ENCODE results near the gene RUVBL1.

The RUVBL1 gene

DNA sequence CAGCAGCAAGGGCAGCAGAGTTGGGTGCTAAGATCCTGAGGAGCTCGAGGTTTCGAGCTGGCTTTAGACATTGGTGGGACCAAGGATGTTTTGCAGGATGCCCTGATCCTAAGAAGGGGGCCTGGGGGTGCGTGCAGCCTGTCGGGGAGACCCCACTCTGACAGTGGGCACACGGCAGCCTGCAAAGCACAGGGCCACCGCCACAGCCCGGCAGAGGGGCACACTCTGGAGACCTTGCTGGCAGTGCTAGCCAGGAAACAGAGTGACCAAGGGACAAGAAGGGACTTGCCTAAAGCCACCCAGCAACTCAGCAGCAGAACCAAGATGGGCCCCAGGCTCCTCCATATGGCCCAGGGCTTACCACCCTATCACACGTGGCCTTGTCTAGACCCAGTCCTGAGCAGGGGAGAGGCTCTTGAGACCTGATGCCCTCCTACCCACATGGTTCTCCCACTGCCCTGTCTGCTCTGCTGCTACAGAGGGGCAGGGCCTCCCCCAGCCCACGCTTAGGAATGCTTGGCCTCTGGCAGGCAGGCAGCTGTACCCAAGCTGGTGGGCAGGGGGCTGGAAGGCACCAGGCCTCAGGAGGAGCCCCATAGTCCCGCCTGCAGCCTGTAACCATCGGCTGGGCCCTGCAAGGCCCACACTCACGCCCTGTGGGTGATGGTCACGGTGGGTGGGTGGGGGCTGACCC lies 52.6 kb downstream of the RUVBL1 start:
- DNase-seq (ENCODE audit: low read depth in 2 of 3, low spot score in 1 of 3) = no peak

DNA sequence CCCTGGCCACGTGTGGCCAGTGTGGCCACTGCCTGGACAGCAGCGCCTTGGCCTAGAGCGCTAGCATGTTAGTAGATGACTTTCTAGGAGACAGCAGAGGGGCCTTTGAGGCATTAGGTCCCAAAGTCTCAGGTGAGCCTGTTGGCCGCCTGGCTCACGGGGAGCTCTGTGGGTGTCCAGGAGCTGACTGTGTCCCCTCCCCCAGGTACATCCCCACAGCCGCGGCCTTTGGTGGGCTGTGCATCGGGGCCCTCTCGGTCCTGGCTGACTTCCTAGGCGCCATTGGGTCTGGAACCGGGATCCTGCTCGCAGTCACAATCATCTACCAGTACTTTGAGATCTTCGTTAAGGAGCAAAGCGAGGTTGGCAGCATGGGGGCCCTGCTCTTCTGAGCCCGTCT lies 54.3 kb downstream of the RUVBL1 start:
- DNase-seq (ENCODE audit: low read depth in 2 of 3, low spot score in 1 of 3) = no peak

DNA sequence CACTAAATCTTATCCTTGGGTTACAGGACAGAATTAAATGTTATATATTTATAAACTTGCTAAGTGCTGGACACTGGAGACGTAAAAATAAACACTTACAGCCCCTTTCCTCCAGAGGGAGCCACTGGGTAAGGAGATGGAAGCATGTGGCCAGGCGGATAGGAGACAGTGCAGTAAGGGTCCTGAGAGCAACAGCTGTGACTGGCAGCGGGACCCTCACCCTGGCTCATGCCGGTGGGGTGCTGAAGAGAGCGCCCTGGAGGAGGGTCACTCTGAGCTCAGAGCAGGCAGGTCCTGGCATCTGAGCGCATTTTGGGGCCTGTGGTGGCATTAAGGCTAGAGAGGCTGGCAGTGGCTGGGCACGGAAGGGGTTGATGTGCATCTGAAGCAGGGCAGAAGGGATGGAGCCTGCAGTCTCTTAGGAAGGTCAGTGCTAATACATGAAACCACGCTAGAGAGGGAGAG lies 55.4 kb downstream of the RUVBL1 start:
- peak in 1 of 3 donors; percentile 38 for DNase-seq (ENCODE audit: low read depth in 2 of 3, low spot score in 1 of 3)

DNA sequence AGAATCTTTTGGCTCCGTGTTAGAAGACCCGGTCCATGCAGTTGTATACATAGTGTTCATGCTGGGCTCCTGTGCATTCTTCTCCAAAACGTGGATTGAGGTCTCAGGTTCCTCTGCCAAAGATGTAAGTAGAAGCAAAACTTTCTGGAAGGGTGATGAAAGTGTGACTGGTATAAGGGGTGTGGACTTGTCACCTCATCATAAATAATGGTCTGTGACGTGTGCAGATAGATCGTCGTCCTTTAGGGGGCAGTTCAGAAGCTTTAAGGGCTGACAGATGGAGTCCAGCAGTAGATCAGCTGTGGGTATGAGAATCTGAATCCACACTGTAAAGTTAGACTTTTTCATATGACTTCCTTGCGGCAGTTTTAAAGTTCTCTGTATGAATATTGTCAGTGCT lies 56.1 kb downstream of the RUVBL1 start:
- no peak for DNase-seq (ENCODE audit: low read depth in 2 of 3, low spot score in 1 of 3)

DNA sequence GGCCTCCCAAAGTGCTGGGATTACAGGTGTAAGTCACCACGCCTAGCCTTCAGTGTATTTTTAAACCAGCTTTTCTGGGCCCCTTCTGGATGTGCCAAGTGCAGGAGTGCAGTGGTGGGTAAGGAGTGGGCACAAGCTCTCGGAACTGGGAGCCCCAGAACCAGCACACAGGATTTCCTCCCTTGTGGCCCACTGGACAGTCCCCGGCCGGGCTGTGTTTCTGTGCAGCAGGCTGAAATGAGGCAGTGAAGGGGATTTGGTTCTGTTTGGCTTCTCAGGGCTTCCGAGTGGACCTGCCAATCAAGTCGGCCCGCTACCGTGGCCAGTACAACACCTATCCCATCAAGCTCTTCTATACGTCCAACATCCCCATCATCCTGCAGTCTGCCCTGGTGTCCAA lies 56.9 kb downstream of the RUVBL1 start:
- no peak for DNase-seq (ENCODE audit: low read depth in 2 of 3, low spot score in 1 of 3)

DNA sequence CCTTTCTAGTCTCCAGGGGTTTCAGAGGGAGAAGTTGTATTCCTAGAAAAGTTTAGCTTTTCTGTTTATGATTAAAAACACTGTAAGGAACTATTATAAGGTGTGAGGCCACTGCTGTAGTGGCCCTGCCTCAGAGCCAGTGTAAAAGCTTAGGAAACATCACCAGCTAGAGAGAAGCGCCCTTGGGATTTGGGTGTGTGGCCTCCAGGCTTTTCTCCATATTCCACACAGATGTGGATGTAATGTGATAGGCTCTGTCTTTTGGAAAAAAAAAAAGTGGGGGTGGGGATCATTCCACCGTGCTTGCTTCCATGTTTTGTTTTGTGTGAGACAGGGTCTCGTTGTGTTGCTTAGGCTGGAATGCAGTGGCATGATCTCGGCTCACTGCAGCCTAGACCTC lies 57.5 kb downstream of the RUVBL1 start:
- DNase-seq (ENCODE audit: low read depth in 2 of 3, low spot score in 1 of 3) = no peak

DNA sequence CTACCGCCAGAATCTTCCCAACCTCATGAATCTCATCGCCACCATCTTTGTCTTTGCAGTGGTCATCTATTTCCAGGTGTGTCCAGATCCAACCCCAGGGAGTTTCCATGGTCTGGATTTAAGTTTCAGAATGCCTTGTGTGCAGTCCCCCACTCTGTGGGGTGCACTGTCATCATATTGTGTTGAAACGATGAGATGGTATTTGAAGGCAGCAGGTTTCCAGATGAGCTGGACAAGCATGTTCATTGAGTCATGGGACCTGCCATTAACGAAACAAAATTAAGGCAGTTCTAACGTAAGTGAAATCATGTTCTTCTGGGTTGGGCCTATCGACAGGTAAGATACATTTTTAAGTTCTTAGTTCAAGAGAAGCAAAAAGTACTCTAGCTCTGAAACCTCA lies 58.6 kb downstream of the RUVBL1 start:
- DNase-seq (ENCODE audit: low read depth in 2 of 3, low spot score in 1 of 3) = no peak

DNA sequence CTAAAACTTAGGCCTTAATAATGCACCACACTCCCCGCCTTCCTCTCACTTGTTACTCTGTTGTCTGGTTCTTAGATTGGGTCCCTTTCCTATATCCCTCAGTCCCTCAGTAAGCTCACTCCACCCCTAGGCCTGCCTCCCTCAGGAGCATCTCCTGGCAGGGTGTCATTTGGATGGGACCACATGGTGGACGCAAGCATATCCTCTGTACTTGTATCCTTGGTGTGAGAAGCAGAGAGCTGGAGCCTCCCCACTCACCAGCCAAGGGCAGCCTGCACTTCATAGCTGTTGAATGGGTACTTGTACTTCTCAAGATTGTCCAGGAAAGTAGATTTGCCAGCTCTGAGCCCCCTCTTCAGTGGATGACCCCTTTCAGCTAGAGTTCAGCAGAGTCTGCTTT lies 59.7 kb downstream of the RUVBL1 start:
- DNase-seq (ENCODE audit: low read depth in 2 of 3, low spot score in 1 of 3) = no peak

DNA sequence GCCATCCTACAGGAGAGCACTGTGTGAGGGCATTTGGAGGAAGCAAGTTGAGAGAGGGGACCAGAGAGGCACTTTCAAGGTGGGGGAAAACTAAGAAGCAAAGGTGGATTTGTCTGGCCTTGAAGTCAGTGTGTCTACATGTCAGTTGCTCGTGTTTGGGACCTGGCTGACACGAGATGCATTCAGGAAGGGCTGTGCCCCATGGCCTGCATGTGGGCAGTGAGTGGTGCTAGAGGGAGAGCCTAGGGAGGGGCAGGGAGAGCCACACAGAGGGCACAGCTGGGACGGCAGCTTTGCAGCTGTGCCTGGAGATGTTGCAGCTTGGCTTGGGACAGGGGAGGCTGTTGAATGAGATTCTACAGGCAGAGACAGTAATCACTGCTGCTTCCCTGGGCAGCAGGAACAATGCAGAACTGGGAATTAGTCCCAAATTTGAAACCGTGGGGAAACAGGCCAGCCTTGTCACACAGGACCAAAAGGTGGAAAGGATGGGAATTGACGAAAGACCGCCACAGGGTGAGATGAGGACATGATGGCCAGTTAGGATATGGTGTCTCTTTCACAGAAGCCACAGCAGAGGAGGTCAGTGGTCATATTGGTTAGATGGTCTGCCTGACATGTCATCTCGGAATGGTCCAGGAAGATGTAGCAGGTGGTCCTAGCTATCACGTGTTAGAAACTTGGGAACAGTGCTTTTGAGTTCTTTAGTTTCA lies 61.4 kb downstream of the RUVBL1 start:
- no peak for DNase-seq (ENCODE audit: low read depth in 2 of 3, low spot score in 1 of 3)

DNA sequence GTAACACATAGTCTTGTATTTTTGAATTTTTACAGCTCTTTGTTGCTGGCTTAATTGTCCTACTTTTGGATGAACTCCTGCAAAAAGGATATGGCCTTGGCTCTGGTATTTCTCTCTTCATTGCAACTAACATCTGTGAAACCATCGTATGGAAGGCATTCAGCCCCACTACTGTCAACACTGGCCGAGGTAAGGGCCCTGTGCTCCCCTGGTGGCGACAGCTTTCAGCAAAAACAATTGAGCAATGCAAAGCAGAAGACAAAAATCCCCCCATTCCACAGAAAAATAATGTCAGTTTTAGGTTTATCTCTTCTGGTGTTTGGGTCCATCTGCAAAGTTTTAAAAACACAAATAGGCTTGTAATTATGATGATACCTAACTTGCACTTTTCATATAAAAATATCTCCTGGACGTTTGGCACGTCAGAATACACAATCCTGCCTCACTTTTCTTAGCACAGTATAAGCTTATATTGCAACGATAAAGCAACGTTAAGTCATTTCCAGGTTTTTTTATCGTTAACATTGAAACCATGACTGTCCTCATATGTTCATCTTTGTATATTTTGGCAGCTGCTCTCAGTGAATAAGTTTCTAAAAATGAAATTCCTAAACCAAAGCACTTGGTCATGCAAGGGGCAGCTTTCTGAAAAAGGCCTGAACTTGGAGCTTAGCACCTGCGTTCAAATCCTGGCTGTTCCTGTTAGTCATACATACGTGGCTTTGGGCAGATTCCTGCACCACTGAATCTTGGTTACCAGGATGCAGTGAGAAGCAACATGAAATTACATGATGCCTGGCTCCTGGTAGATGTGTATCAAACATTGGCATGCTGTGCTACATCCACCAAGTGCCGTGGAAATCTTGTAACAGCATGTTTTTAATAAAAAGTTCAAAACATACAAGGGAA lies 62.9 kb downstream of the RUVBL1 start:
- no peak for DNase-seq (ENCODE audit: low read depth in 2 of 3, low spot score in 1 of 3)

DNA sequence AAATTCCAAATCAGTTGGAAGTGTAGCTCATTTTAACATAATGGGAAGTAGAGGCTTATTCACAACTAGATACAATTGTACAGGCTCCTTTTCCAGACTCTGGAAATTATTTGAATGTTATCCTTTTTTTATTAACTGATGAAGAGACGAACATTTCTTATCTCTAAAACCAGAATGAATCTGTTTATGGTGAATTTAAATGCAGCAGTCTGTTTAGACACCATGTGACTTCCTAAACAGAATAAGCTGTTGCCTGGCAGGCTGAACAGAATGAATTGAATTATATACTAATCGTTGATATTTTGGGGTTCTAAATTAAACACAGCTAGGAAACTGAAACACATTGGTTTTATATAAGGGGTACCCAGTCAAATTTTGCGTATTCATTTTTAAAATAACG lies 67.4 kb downstream of the RUVBL1 start:
- DNase-seq (ENCODE audit: low read depth in 2 of 3, low spot score in 1 of 3) = no peak

DNA sequence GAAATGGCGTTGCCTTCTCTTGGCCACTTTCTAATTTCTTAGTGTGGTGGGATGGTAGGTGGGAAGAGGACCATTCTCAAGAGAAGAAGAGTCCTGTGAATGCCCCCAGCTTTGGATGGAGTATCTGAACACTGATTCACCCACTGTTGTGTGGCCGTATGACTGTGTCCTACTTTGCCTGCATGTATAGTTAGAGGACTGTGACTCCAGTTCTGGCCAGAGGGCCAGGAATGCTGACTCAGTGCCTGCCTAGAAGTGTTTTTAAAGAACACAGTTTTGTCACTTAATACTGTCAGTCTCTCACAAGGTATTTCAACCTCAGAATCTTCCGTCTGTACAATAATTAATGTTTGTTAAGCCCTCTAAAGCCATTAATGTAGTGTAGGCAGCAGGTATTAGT lies 69.2 kb downstream of the RUVBL1 start:
- no peak for DNase-seq (ENCODE audit: low read depth in 2 of 3, low spot score in 1 of 3)

DNA sequence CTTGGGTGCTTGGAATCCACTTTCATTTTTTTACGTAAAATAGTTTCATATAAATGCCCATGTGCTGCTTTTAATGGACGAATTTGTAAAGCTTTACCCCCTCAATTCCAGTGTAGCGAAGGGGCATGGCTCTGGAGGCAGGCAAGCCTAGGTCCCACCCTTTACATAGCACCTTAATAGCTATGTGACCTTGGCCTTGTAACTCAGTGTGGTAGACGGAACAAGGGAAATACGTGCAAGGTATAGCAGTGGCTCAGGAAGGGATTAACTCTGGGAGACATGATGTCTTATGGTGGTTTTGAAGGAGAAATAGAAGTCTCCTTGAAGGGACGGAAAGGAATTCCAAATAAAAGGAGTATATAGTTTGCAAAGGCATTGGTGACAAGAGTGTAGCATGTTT lies 70.0 kb downstream of the RUVBL1 start:
- DNase-seq (ENCODE audit: low read depth in 2 of 3, low spot score in 1 of 3) = no peak

DNA sequence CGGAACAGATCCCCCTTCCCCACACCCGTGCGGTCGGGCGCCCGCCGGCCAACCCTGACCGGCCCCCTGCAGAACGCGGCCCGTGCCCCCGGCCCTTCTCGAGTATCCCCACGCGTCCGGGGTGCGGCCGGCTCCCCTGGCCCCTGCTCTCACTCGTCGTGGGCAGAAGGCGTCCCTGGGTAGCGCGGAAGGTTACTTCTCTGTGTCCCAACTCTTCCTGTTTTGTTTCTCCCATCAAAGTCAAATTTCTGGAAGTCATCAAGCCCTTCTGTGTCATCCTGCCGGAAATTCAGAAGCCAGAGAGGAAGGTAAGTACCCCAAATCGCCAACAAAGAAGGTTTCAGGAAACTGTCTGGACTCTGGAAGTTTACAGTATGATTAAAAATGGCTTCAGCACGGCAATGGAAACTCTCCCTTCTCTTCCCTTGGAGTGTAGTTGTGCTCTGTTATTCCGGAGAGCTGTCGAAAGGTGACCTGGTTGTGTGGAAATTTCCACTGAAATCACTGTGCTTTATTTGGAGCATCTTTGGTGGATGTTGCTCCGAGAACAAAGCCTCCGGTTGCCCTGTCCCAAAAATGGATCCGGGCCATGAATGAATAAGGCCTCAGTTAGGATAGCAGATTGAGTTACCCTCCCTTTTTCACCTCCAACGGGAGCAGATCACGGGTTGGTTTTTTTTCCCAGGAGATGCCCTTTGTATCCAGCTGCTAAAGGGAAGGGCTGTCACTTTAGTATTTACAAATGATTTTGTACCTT lies 70.8 kb downstream of the RUVBL1 start:
- no peak for DNase-seq (ENCODE audit: low read depth in 2 of 3, low spot score in 1 of 3)

DNA sequence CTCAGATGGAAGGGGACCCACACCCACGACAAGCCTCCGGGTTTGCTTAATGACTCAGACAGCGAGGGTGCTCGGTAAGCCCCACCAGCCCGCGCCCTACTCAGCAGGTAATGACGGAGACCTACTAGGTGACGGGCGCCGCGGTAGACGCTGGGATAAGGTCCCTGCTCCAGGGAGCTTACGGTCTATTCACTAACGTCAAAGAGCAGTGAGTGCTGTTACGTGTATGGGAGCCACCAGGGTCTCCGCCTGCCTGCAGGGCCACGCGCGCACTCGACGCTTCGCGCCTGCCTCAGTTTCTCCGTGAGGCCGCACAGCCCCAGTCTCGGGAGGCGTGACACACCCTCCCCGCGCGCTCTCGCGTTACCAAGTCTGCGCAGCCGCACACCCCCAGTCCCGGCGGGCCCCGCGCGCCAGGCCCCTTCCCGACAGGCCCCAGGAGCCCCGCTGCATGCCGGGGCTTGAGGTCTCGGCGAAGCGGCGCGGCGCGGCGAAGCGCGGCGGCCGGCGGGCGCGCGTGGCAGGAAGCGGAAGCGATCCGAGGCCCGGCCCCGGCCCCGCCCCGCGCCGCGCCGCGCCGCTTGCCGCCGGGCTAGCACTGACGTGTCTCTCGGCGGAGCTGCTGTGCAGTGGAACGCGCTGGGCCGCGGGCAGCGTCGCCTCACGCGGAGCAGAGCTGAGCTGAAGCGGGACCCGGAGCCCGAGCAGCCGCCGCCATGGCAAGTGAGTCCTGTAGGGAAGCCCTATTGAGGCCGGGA lies 71.6 kb downstream of the RUVBL1 start, which contains the start of gene SEC61A1:
Gene SEC61A1 (plus strand): TSS at position 601 of the 758 bp plus-strand sequence. CDS start 116 bp downstream, at position 717.
- DNase-seq (ENCODE audit: low read depth in 2 of 3, low spot score in 1 of 3) = peak; percentile 89 to 95 (median 93)

DNA sequence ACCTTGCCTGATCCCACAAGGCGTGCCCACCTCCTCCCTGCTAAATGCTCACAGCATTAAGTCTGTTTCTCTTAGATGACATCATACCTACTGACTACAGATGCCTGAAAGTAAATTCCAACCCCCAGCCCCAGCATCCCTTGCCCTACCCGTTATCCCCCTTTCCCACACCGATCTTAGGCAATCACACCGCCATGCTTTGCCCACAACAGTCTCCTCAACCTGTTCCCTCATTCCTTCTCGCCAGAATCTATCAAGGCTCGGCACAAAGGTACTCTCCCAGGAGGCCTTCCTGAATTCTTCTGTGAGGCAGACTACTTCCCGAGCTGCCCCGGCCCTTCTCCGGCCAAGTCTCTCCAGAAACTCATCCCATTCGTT lies 72.2 kb downstream of the RUVBL1 start:
- no peak for DNase-seq (ENCODE audit: low read depth in 2 of 3, low spot score in 1 of 3)

DNA sequence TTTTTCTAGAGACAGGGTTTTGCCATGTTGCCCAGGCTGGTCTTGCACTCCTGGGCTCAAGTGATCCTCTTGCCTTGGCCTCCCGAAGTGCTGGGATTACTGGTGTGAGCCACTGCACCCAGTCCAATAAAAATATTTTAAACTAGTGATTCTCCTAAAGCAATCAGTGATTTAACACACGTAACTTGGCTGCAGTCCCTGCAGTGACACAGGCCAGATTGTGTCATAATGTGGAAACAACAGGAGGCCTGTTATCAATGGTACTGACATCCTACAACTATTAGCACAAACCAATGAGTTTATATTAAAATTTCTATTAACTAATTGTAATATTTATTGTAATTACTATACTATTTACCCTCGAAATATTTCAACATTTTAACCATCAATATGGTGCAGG lies 73.0 kb downstream of the RUVBL1 start:
- no peak for DNase-seq (ENCODE audit: low read depth in 2 of 3, low spot score in 1 of 3)

DNA sequence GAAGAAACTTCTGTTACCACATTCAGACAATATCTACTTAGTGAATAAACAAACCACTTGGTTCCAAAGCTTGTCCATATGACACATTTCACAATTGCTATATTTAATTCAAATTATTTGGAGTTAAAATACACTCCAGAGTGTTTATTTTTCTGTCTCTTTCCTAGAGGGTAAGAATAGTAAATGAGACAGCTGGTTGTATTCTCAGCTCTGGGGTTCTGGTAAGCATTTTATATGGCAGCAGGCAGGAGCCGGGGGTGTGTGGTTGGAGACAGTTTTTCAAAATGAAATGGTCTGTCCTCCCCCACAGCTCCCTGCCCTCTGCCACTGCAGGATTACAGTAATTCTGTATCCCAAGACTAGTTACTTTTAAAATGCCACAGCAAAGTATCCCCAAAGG lies 82.3 kb downstream of the RUVBL1 start:
- DNase-seq (ENCODE audit: low read depth in 2 of 3, low spot score in 1 of 3) = no peak

DNA sequence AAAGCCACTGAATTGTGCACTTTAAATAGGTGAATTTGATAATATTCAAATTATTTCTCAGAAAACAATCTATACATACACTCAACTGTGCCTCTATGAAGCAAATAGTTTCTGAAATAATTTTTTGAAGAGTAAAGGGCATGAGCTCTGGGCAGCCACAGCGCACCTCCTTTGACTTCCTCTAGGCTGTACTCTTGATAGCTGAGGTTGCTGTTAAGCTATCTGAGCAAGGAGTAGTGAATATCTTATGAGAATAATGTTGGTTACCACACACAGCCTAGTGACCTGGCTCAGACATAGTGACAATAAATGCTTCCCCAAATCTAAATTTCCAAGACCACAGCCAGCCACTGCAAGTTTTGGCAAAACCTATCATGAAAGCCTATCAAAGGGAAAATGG lies 83.0 kb downstream of the RUVBL1 start:
- no peak for DNase-seq (ENCODE audit: low read depth in 2 of 3, low spot score in 1 of 3)

DNA sequence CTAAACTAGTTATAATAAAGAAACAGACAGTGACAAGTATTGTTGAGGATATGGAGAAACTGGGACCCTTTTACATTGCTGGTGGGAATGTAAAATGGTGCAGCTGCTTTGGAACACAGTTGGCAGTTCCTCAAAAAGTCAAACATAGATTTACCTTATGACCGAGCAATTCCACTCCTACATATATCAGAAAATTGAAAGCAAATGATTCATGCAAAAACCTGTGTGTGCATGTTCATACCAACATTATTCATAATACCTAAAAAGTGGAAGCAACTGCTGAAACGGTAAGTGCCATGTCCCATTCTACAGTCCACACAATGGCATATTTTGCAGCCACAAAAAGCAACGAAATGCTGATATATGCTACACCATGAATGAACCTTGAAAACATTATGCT lies 83.6 kb downstream of the RUVBL1 start:
- no peak for DNase-seq (ENCODE audit: low read depth in 2 of 3, low spot score in 1 of 3)

Data from stimulated activated CD4-positive, alpha-beta T cell treated with anti-CD3 and anti-CD28 coated beads, Interleukin-12 subunit alpha, Interleukin-12 subunit beta, amount 100 ng/mL, for 48 hours (primary cell).